Keratinocyte (primary cell): ENCODE data around the gene POLR2B. TPM values are rescaled to one million over a fixed set of nuclear protein-coding genes. Genes with fewer than 3 reads are reported as not detected.

ENCODE experiments used
- DNase-seq: peaks from one replicate; pipeline ENCODE4 v3.0.0-alpha.2; 2011; ENCODE audit warnings: low read depth, missing footprints, low spot score
- FAIRE-seq: peaks from 2 replicates; lab custom pipeline; 2011; peaks lifted over from hg19 to GRCh38; lab: Jason Lieb, UNC
- H2AFZ ChIP-seq: 2 replicates; pipeline ENCODE4 v1.6.0; 2012; ENCODE audit warnings: low read length, control low read depth, inconsistent platforms; ENCODE audit not compliant: control insufficient read depth
- H3K27ac ChIP-seq: 2 replicates; pipeline ENCODE4 v1.5.1; 2011; ENCODE audit warnings: low read length; ENCODE audit not compliant: control insufficient read depth, insufficient read depth
- H3K27me3 ChIP-seq: 3 replicates; pipeline ENCODE4 v1.6.0; 2011; ENCODE audit warnings: low read length; ENCODE audit not compliant: control insufficient read depth, insufficient read depth; ENCODE audit errors: extremely low read depth
- H3K36me3 ChIP-seq, 2 experiments: 2 replicates in 1 of 2; 3 replicates in 1 of 2; pipeline ENCODE4 v1.5.1; 2011; ENCODE audit warnings: low read length in 2 of 2, mild to moderate bottlenecking in 1 of 2; ENCODE audit not compliant: control insufficient read depth in 2 of 2, insufficient read depth in 2 of 2; ENCODE audit errors: extremely low read depth in 1 of 2
- H3K4me1 ChIP-seq: 3 replicates; pipeline ENCODE4 v1.5.1; 2011; ENCODE audit warnings: low read length; ENCODE audit not compliant: control insufficient read depth, insufficient read depth; ENCODE audit errors: extremely low read depth
- H3K4me2 ChIP-seq: 3 replicates; pipeline ENCODE4 v1.6.0; 2011; ENCODE audit warnings: low read depth, low read length; ENCODE audit not compliant: control insufficient read depth, insufficient read depth; ENCODE audit errors: extremely low read depth
- H3K4me3 ChIP-seq, 3 experiments: fragments of 200-600 bp in 1 of 3; sonication (generic) in 1 of 3; 2 replicates in 2 of 3; 3 replicates in 1 of 3; pipeline ENCODE4 v1.5.1; 2011 to 2016; ENCODE audit warnings: low read length in 3 of 3, mild to moderate bottlenecking in 3 of 3, control low read depth in 2 of 3, inconsistent platforms in 1 of 3, low read depth in 1 of 3, mixed read lengths in 1 of 3, mixed run types in 1 of 3, moderate library complexity in 1 of 3; ENCODE audit not compliant: control insufficient read depth in 2 of 3, insufficient read depth in 2 of 3; ENCODE audit errors: extremely low read depth in 1 of 3
- H3K79me2 ChIP-seq: 2 replicates; pipeline ENCODE4 v1.6.0; 2012; ENCODE audit warnings: low read length; ENCODE audit not compliant: control insufficient read depth, insufficient read depth
- H3K9ac ChIP-seq: 3 replicates; pipeline ENCODE4 v1.6.0; 2011; ENCODE audit warnings: low read length; ENCODE audit not compliant: control insufficient read depth, insufficient read depth; ENCODE audit errors: extremely low read depth
- H3K9me1 ChIP-seq: 3 replicates; pipeline ENCODE4 v1.6.0; 2011; ENCODE audit warnings: low read length; ENCODE audit not compliant: control insufficient read depth, insufficient read depth; ENCODE audit errors: extremely low read depth
- H3K9me3 ChIP-seq: 2 replicates; pipeline ENCODE4 v1.5.1; 2012; ENCODE audit warnings: low read depth, low read length; ENCODE audit not compliant: control insufficient read depth
- H4K20me1 ChIP-seq: 3 replicates; pipeline ENCODE4 v1.6.0; 2011; ENCODE audit warnings: low read length; ENCODE audit not compliant: control insufficient read depth, insufficient read depth; ENCODE audit errors: extremely low read depth
- EZH2 ChIP-seq: IDR thresholded peaks from one replicate; pipeline ENCODE4 v1.6.1; 2012; ENCODE audit warnings: inconsistent platforms, mild to moderate bottlenecking, low read length, moderate library complexity
- dilution Hi-C: fragments of 300-500 bp; cut with MboI; formaldehyde crosslinking; loops from one replicate; pipeline ENCODE4 v1.7.0; 2020; ENCODE audit warnings: low sequenced_read_pairs; ENCODE audit not compliant: extremely low pct_ligation_motif_present
- polyA plus RNA-seq, 5 experiments: library from polyadenylated mRNA; depleted of rRNA in 3 of 5; stranded (reverse) in 3 of 5; stranded (forward) in 1 of 5; unstranded in 1 of 5; fragments of >200 nt; gene quantifications; 1 replicate in 1 of 5; 2 replicates in 3 of 5; 3 replicates in 1 of 5; pipeline versions ENCODE4 v1.2.1 to v1.2.3, GENCODE V29; 2011 to 2012; ENCODE audit warnings: missing spikeins in 2 of 5, low read depth in 1 of 5, low replicate concordance in 1 of 5
- TF ChIP-seq, protein P1 (sequence below), 3 experiments: IDR thresholded peaks in 1 of 3; conservative IDR thresholded peaks in 1 of 3; optimal IDR thresholded peaks in 1 of 3; 2 replicates in 2 of 3; 3 replicates in 1 of 3; pipeline versions ENCODE3 to v1.5.1; 2011; ENCODE audit warnings: low read length in 3 of 3, mild to moderate bottlenecking in 3 of 3, moderate library complexity in 2 of 3, control low read depth in 1 of 3, inconsistent platforms in 1 of 3; ENCODE audit not compliant: insufficient read depth in 2 of 3; ENCODE audit errors: extremely low read depth in 1 of 3

Gene POLR2B
- polyA plus RNA-seq, 1 donor (not counting 4 experiments of a cell fraction or from before 2014, with no cell fraction given), result 153 TPM

DNA sequence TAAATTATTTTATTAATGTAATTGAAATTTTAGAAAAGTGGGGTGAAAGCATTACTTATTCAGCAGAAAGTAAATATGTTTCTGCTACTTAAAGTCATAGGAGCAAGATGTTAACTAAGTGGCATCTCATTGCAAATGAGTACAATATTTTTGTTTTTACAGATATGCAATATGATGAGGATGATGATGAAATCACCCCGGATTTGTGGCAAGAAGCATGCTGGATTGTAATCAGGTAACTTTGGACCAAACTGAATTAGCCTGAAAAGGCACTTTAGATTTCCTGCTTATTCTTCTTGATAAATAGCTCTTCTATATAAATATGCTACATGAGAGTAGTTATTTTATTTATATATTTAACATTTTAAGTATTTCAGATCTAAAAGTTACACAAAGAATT is 7.5 kb downstream of the POLR2B start:
- no peak for FAIRE-seq
- H3K9ac ChIP-seq, result no peak overlapping the region
- H3K79me2 ChIP-seq, result peaks cover 91% of the 10 kb centered on the region

GRCh38 chr4:56986952-56987351 is 8.3 kb downstream of the POLR2B start:
- no peak for DNase-seq
- peaks cover 8% of the 10 kb centered on the region for H3K4me1 ChIP-seq
- H3K9me1 ChIP-seq, result no peaks in the 10 kb centered on the region
- TF ChIP-seq, protein P1, sequence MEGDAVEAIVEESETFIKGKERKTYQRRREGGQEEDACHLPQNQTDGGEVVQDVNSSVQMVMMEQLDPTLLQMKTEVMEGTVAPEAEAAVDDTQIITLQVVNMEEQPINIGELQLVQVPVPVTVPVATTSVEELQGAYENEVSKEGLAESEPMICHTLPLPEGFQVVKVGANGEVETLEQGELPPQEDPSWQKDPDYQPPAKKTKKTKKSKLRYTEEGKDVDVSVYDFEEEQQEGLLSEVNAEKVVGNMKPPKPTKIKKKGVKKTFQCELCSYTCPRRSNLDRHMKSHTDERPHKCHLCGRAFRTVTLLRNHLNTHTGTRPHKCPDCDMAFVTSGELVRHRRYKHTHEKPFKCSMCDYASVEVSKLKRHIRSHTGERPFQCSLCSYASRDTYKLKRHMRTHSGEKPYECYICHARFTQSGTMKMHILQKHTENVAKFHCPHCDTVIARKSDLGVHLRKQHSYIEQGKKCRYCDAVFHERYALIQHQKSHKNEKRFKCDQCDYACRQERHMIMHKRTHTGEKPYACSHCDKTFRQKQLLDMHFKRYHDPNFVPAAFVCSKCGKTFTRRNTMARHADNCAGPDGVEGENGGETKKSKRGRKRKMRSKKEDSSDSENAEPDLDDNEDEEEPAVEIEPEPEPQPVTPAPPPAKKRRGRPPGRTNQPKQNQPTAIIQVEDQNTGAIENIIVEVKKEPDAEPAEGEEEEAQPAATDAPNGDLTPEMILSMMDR (optimal IDR thresholded peaks at IDR 0.05 in 1 of 3, IDR thresholded peaks at IDR 0.05 in 1 of 3, conservative IDR thresholded peaks at IDR 0.05 in 1 of 3; ENCODE audit: extremely low read depth in 1 of 3, insufficient read depth in 2 of 3, low read length in 3 of 3), result no peak
- no peak for TF ChIP-seq EZH2
- H3K36me3 ChIP-seq, result peaks cover 17 to 19% of the 10 kb centered on the region in 2 experiments
- H3K9ac ChIP-seq, result no peak overlapping the region
- H3K4me3 ChIP-seq, result no peak overlapping the region
- dilution Hi-C loops, result no loop called here
- no peak for FAIRE-seq
- H4K20me1 ChIP-seq, result peaks cover 4% of the 10 kb centered on the region
- H3K27ac ChIP-seq, result no peak overlapping the region
- no peak overlapping the region for H3K4me2 ChIP-seq
- H2AFZ ChIP-seq, result no peak overlapping the region
- H3K9me3 ChIP-seq, result no peaks in the 10 kb centered on the region
- peaks cover 89% of the 10 kb centered on the region for H3K79me2 ChIP-seq
- no peaks in the 10 kb centered on the region for H3K27me3 ChIP-seq

More for the DNA sequence above, 7.5 kb downstream of the POLR2B start:
- H3K9me1 ChIP-seq, result no peaks in the 10 kb centered on the region
- dilution Hi-C loops, result no loop called here
- H2AFZ ChIP-seq, result no peak overlapping the region
- TF ChIP-seq, protein P1 (optimal IDR thresholded peaks at IDR 0.05 in 1 of 3, IDR thresholded peaks at IDR 0.05 in 1 of 3, conservative IDR thresholded peaks at IDR 0.05 in 1 of 3; ENCODE audit: extremely low read depth in 1 of 3, insufficient read depth in 2 of 3, low read length in 3 of 3), result no peak
- no peak for TF ChIP-seq EZH2
- H3K4me1 ChIP-seq, result peaks cover 15% of the 10 kb centered on the region
- H3K27ac ChIP-seq, result no peak overlapping the region
- peaks cover 16 to 17% of the 10 kb centered on the region in 2 experiments for H3K36me3 ChIP-seq
- peaks cover 7% of the 10 kb centered on the region for H4K20me1 ChIP-seq
- DNase-seq, result no peak
- H3K4me3 ChIP-seq, result no peak overlapping the region
- H3K4me2 ChIP-seq, result no peak overlapping the region
- H3K9me3 ChIP-seq, result no peaks in the 10 kb centered on the region
- no peaks in the 10 kb centered on the region for H3K27me3 ChIP-seq
